LoVo (cell line): ENCODE data around the gene METTL6.
A peak's percentile ranks its signal among the peaks of the same experiment; 100 is the strongest.
"Not testable (repeated sequence)": the region's sequence is repeated elsewhere in the genome, so short reads cannot be mapped to it uniquely, and the experiment has no call there.

Experiments used
- DNase-seq: peaks from one replicate; pipeline ENCODE4 v3.0.0-alpha.2; 2016; ENCODE audit warnings: low spot score

Gene METTL6

GRCh38 chr3:15427182-15427880 is at the start of gene METTL6, which contains the start of gene EAF1:
Gene METTL6 (minus strand): TSS chr3:15427544. CDS start chr3:15426511, 1,033 bp downstream.
Gene EAF1 (plus strand): TSS chr3:15427598. CDS start chr3:15427780, 182 bp downstream.
- peak; percentile 81 for DNase-seq

GRCh38 chr3:15476378-15476777 is 49.0 kb upstream of the METTL6 start:
- no peak for DNase-seq

GRCh38 chr3:15475161-15475560 is 47.8 kb upstream of the METTL6 start:
- no peak for DNase-seq

- DNase-seq, result no peak
These were observed 44.5 kb upstream of the METTL6 start for GRCh38 chr3:15471861-15472260.

- no peak for DNase-seq
These were observed 43.5 kb upstream of the METTL6 start for GRCh38 chr3:15470849-15471248.

GRCh38 chr3:15470261-15470660 is 42.9 kb upstream of the METTL6 start:
- DNase-seq, result no peak

- DNase-seq, result no peak
These were observed 40.2 kb upstream of the METTL6 start for GRCh38 chr3:15467227-15468181.

GRCh38 chr3:15465876-15466585 is 38.7 kb upstream of the METTL6 start:
- DNase-seq, result no peak

- DNase-seq, result no peak
These were observed 35.1 kb upstream of the METTL6 start for GRCh38 chr3:15462451-15462850.

- DNase-seq, result no peak
These were observed 33.7 kb upstream of the METTL6 start for GRCh38 chr3:15460891-15461531.

- DNase-seq, result peak; percentile 16
These were observed 31.0 kb upstream of the METTL6 start for GRCh38 chr3:15458212-15458780.

- DNase-seq, result not testable (repeated sequence)
These were observed 29.6 kb upstream of the METTL6 start for GRCh38 chr3:15456915-15457314.

GRCh38 chr3:15456321-15456720 is 29.0 kb upstream of the METTL6 start:
- DNase-seq, result no peak

GRCh38 chr3:15455756-15456155 is 28.4 kb upstream of the METTL6 start:
- no peak for DNase-seq

GRCh38 chr3:15454965-15455364 is 27.6 kb upstream of the METTL6 start:
- DNase-seq, result no peak

- DNase-seq, result no peak
These were observed 26.8 kb upstream of the METTL6 start for GRCh38 chr3:15453991-15454625.

GRCh38 chr3:15453501-15453900 is 26.2 kb upstream of the METTL6 start:
- no peak for DNase-seq

- DNase-seq, result no peak
These were observed 25.6 kb upstream of the METTL6 start for GRCh38 chr3:15452961-15453360.

- no peak for DNase-seq
These were observed 24.8 kb upstream of the METTL6 start for GRCh38 chr3:15452156-15452555.

- DNase-seq, result no peak
These were observed 24.1 kb upstream of the METTL6 start for GRCh38 chr3:15451216-15452113.
